ENCODE data around the gene MAPK8IP3. TPM values are rescaled to one million over a fixed set of nuclear protein-coding genes. Genes with fewer than 3 reads are reported as not detected.

Gene MAPK8IP3
- total and polyA plus RNA-seq, 7 donors, result 11.7 to 31.6 (median 22.6) TPM

- Histone ChIP-seq H3K27ac (no peak overlapping the region), H3K9me3 (no peaks in the 10 kb centered on the region), H3K4me1 (peaks cover 2% of the 10 kb centered on the region), H3K27me3 (ENCODE audit: insufficient read depth in 3 of 3, low read length in 2 of 3) (no peaks in the 10 kb centered on the region), H3K36me3 (ENCODE audit: insufficient read depth in 1 of 2, low read depth in 1 of 2) (peaks cover 0 to 57% of the 10 kb centered on the region in 2 donors), H3K4me3 (no peak overlapping the region)
- intact Hi-C loops (cut with DNase I), result no loop called here
- no peak for TF ChIP-seq CTCF (IDR thresholded peaks at IDR 0.05)
- DNase-seq (no peak), ATAC-seq (no peak)
- WGBS, 3 donors, result 90 to 93% (median 90%) methylated on average over 13 to 15 of the region's 15 CpGs
Observed at GRCh38 chr16:1790261-1790610, 84.2 kb downstream of the MAPK8IP3 start.

DNA sequence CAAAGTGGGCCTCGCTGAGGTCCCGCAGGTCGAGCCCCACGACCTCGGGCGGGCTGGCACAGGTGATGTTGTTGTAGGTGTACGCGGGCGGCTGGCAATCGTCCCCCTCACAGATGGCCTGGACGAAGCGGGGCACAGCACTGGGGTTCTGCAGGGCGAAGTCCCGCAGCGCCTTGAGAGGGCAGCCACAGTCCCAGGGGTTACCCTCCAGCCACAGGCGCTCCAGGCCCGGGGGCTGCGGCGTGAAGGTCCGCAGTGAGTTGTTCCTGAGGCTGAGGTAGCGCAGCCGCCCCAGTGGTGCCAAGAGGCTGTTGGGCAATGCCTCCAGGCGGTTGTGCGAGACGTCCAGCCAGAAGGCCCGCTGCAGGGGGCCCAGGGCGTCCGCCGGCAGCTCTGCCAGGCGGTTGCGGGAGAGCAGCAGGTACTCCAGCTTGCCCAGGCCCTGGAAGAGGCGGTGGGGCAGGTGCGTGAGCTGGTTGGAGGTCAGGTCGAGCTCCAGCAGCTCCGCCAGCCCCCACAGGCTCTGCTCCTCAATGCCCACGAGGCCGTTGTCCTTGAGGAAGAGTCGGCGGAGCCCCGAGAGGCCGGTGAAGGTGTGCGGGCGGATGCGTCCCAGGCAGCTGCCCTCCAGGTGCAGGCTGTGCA, 84.7 kb downstream of the MAPK8IP3 start:
- no peak for TF ChIP-seq CTCF (IDR thresholded peaks at IDR 0.05)
- Histone ChIP-seq H3K27ac (no peak overlapping the region), H3K27me3 (ENCODE audit: insufficient read depth in 3 of 3, low read length in 2 of 3) (no peaks in the 10 kb centered on the region), H3K4me3 (no peak overlapping the region), H3K36me3 (ENCODE audit: insufficient read depth in 1 of 2, low read depth in 1 of 2) (peaks cover 0 to 57% of the 10 kb centered on the region in 2 donors), H3K4me1 (no peaks in the 10 kb centered on the region), H3K9me3 (no peaks in the 10 kb centered on the region)
- intact Hi-C loops (cut with DNase I), result no loop called here
- WGBS, 3 donors, result 91 to 94% (median 92%) methylated on average over 44 of the region's 44 CpGs
- no peak for ATAC-seq
- DNase-seq, result no peak

DNA sequence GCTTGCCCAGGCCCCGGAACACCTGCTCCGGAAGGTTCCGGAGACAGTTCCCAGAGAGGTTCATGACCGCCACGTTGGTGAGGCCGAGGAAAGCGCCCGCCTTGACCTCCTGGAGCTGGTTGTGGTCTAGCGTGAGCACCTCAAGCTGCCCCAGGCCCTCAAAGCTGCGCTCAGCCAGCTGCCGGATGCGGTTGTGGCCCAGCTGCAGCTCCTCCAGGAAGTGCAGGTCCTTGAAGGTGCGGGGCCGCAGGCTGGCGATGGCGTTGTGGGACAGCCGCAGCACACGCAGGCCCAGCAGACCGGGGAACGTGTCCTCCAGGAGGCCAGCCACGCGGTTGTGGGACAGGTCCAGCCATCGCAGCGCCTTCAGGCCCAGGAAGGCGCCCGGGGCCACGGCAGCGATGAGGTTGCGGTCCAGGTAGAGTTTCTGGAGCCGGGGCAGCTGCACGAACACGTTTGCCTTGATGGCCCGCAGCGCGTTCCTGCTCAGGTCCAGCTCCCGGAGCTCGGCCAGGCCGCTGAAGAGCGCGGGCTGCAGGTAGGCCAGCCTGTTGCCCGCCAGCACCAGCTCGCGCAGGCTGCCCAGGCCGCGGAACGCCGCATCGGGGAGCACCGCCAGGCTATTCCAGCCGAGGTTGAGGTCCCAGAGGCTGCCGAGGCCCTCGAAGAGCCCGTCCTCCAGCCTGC, 85.4 kb downstream of the MAPK8IP3 start:
- Histone ChIP-seq H3K27ac (no peak overlapping the region), H3K36me3 (ENCODE audit: insufficient read depth in 1 of 2, low read depth in 1 of 2) (peaks cover 0 to 51% of the 10 kb centered on the region in 2 donors), H3K4me3 (no peak overlapping the region), H3K4me1 (no peaks in the 10 kb centered on the region), H3K27me3 (ENCODE audit: insufficient read depth in 3 of 3, low read length in 2 of 3) (no peaks in the 10 kb centered on the region), H3K9me3 (no peaks in the 10 kb centered on the region)
- intact Hi-C loops (cut with DNase I), result no loop called here
- DNase-seq (no peak), ATAC-seq (no peak)
- 92 to 94% (median 94%) methylated on average over 50 to 53 of the region's 53 CpGs for WGBS, 3 donors
- TF ChIP-seq CTCF (IDR thresholded peaks at IDR 0.05), result no peak

- no peak for TF ChIP-seq CTCF (IDR thresholded peaks at IDR 0.05)
- Histone ChIP-seq H3K9me3 (no peaks in the 10 kb centered on the region), H3K27ac (no peak overlapping the region), H3K27me3 (ENCODE audit: insufficient read depth in 3 of 3, low read length in 2 of 3) (no peaks in the 10 kb centered on the region), H3K36me3 (ENCODE audit: insufficient read depth in 1 of 2, low read depth in 1 of 2) (peaks cover 0 to 43% of the 10 kb centered on the region in 2 donors), H3K4me1 (no peaks in the 10 kb centered on the region), H3K4me3 (no peak overlapping the region)
- DNase-seq (no peak), ATAC-seq (no peak)
- 83 to 88% (median 85%) methylated on average over 53 to 59 of the region's 59 CpGs for WGBS, 3 donors
- intact Hi-C loops (cut with DNase I), result no loop called here
Observed at GRCh38 chr16:1791943-1792812, 86.2 kb downstream of the MAPK8IP3 start.

Data from psoas muscle (tissue), 8 donors.